Measurements from ENCODE around the gene CPEB3. TPM values are rescaled to one million over a fixed set of nuclear protein-coding genes. Genes with fewer than 3 reads are reported as not detected.
A peak's percentile ranks its signal among the peaks of the same experiment; 100 is the strongest.

Gene CPEB3
- polyA plus RNA-seq, 1 donor from 2014 or later, result 2.5 TPM

DNA sequence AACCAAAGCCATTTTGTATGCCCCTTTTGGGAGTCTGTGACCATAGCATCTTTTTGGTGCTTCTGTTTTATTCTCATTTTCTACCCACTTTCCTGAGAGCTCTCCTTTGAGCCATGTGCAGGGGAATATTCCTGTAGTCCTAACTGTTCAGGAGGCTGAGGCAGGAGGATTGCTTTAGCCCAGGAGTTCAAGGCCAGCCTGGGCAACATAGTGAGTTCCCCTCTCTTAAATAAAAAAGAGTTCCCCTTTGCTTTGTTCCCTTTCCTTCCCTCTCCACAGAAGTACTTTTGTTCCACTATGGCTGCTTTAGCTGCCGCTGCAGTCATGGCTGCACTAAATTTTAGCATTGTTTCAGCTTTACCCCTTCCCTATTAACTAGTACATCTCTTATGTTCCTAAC lies 281.4 kb downstream of the CPEB3 start:
- Mint-ChIP-seq H3K9me3 (no peaks in the 10 kb centered on the region), H3K4me3 (no peak overlapping the region), H3K27ac (no peak overlapping the region), H3K27me3 (no peaks in the 10 kb centered on the region), H3K4me1 (peaks cover 0 to 5% (median 2%) of the 10 kb centered on the region in 3 donors), H3K36me3 (peaks cover 12% of the 10 kb centered on the region)

DNA sequence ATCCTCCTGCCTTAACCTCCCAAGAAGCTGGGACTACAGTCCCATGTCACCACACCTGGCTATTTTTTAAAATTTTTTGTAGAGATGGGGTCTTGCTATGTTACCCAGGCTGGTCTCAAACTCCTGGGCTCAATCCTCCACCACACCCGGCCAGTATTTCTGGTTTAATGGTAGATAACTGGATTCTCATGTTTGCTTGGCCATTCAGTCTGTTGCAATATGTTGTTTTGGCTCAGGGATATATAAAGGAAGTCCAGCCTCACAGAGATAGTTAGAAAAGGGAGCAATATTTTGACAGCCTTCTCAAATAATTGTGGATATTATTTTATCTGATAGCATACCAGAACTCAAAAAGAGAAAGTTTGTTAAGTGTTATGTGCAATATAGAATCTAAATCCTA lies 284.9 kb downstream of the CPEB3 start:
- no peaks in the 10 kb centered on the region for H3K27me3 Mint-ChIP-seq
- H3K4me1 Mint-ChIP-seq, result peaks cover 0 to 5% (median under 1%) of the 10 kb centered on the region in 3 donors
- H3K36me3 Mint-ChIP-seq, result peaks cover 19% of the 10 kb centered on the region
- H3K27ac Mint-ChIP-seq, result peak overlapping the region in 1 of 3 donors; percentile 20
- peaks cover 0 to 4% (median 1%) of the 10 kb centered on the region in 3 donors for H3K9me3 Mint-ChIP-seq
- no peak overlapping the region for H3K4me3 Mint-ChIP-seq

DNA sequence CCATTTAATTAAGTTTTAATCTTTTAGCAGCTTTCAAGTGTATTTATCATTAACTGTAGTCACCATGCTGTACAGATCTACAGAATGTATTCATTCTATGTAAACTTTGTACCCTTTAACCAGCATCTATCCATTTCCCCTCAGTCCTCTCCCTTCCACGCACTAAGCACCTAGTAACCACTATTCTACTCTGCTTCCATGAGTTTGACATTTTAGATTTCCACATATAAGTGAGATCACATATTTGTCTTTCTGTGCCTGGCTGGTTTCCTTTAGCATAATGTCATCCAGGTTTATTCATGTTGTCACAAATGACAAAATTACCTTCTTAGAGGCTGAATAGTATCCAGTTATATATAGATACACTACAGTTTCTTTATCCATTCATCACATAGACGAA lies 287.6 kb downstream of the CPEB3 start:
- H3K27me3 Mint-ChIP-seq, result no peaks in the 10 kb centered on the region
- peaks cover 0 to 11% (median 3%) of the 10 kb centered on the region in 3 donors for H3K9me3 Mint-ChIP-seq
- no peak overlapping the region for H3K27ac Mint-ChIP-seq
- no peak overlapping the region for H3K4me3 Mint-ChIP-seq
- H3K4me1 Mint-ChIP-seq, result peaks cover 0 to 2% (median 0%) of the 10 kb centered on the region in 3 donors
- H3K36me3 Mint-ChIP-seq, result peaks cover 30% of the 10 kb centered on the region

DNA sequence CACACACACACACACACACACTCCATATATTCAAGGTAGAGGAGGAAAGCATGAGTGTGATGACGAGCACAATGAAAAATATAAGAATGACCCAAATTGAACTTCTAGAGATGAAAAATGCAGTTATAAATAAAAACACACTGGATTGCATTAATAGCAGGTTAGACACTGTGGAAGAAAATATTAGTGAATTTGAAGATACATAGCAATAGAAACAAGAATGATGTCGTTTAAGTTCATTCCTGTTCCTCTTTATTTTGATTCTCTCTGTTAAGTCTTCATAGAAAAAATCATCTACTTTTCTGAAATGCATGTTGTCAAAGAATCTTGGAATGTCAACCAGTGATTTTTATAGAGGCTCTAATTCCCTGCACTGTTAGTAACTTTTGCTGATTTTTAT lies 288.9 kb downstream of the CPEB3 start:
- Mint-ChIP-seq H3K27ac (no peak overlapping the region), H3K9me3 (peaks cover 0 to 11% (median 3%) of the 10 kb centered on the region in 3 donors), H3K36me3 (peaks cover 30% of the 10 kb centered on the region), H3K4me3 (no peak overlapping the region), H3K4me1 (peaks cover 0 to 2% (median 0%) of the 10 kb centered on the region in 3 donors), H3K27me3 (no peaks in the 10 kb centered on the region)

DNA sequence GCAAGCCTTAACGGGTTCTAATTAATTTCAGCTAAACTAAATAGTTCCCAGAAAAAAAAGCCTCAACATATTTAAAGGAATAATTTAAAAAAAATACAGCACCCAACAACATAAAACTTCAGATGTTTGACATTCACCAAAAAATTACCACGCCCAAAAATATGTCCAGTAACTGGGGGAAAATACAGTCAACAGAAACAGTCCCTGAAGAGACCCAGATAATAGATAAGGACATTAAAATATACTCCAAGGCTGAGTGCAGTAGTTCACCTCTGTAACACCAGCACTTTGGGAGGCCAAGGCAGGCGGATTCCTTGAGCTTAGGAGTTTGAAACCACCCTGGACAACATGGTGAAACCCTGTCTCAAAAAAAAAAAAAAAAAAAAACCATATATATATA lies 289.3 kb downstream of the CPEB3 start:
- Mint-ChIP-seq H3K4me3 (no peak overlapping the region), H3K27me3 (no peaks in the 10 kb centered on the region), H3K4me1 (peaks cover 0 to 2% (median 0%) of the 10 kb centered on the region in 3 donors), H3K36me3 (peaks cover 30% of the 10 kb centered on the region), H3K27ac (no peak overlapping the region), H3K9me3 (peaks cover 0 to 11% (median 3%) of the 10 kb centered on the region in 3 donors)

Other genes starting within 250 kb of the CPEB3 start
- 21.1 TPM for gene MARCHF5, start 89 bp upstream of the CPEB3 start, polyA plus RNA-seq